ENCODE data around the gene HHIPL1. TPM values are rescaled to one million over a fixed set of nuclear protein-coding genes. Genes with fewer than 3 reads are reported as not detected.
"Not testable (repeated sequence)": the region's sequence is repeated elsewhere in the genome, so short reads cannot be mapped to it uniquely, and the experiment has no call there.

Gene HHIPL1
- total RNA-seq, 2 experiments from 2014 or later: not detected

GRCh38 chr14:99659333-99659741 lies 14.4 kb downstream of the HHIPL1 start:
- ATAC-seq (ENCODE audit: poor library complexity) (no peak), DNase-seq (peak in 1 of 14 experiments; percentile 34)
- no peak overlapping the region for H3K27ac Mint-ChIP-seq
- TF ChIP-seq CTCF (IDR thresholded peaks at IDR 0.05): no peak
- H3K9me3 ChIP-seq (ENCODE audit: control insufficient read depth in 1 of 2, insufficient read depth in 1 of 2, low read length in 2 of 2): peaks cover 0 to 5% of the 10 kb centered on the region in 2 experiments
- no peaks in the 10 kb centered on the region for H3K36me3 ChIP-seq (ENCODE audit: insufficient read depth, low read length)
- H3K4me1 Mint-ChIP-seq (ENCODE audit: low read depth): peaks cover 4% of the 10 kb centered on the region
- no peaks in the 10 kb centered on the region for H3K4me1 ChIP-seq (ENCODE audit: insufficient read depth, low read length)
- no peak overlapping the region for H3K4me3 ChIP-seq (ENCODE audit: low read length)
- peaks cover 47% of the 10 kb centered on the region in 2 experiments for H3K27me3 ChIP-seq (ENCODE audit: control insufficient read depth in 1 of 2, insufficient read depth in 2 of 2, low read length in 2 of 2)
- CTCF ChIA-PET: no interaction called here
- peaks cover 84% of the 10 kb centered on the region for H3K27me3 Mint-ChIP-seq
- intact Hi-C loops (cut with DNase I, micrococcal nuclease): no loop called here
- POLR2A ChIA-PET: no interaction called here
- H3K9me3 Mint-ChIP-seq: no peaks in the 10 kb centered on the region
- no peak overlapping the region for H3K4me3 Mint-ChIP-seq
- no peaks in the 10 kb centered on the region for H3K36me3 Mint-ChIP-seq (ENCODE audit: low read depth)
- no peak overlapping the region for H3K27ac ChIP-seq (ENCODE audit: low read depth in 1 of 2, low read length in 2 of 2)

GRCh38 chr14:99660006-99660566 lies 15.2 kb downstream of the HHIPL1 start:
- H3K36me3 Mint-ChIP-seq (ENCODE audit: low read depth): no peaks in the 10 kb centered on the region
- H3K9me3 ChIP-seq (ENCODE audit: control insufficient read depth in 1 of 2, insufficient read depth in 1 of 2, low read length in 2 of 2): peaks cover 0 to 5% of the 10 kb centered on the region in 2 experiments
- TF ChIP-seq CTCF (IDR thresholded peaks at IDR 0.05): no peak
- H3K36me3 ChIP-seq (ENCODE audit: insufficient read depth, low read length): no peaks in the 10 kb centered on the region
- no peak for DNase-seq
- POLR2A ChIA-PET: no interaction called here
- CTCF ChIA-PET: no interaction called here
- H3K9me3 Mint-ChIP-seq: no peaks in the 10 kb centered on the region
- peaks cover 47% of the 10 kb centered on the region in 2 experiments for H3K27me3 ChIP-seq (ENCODE audit: control insufficient read depth in 1 of 2, insufficient read depth in 2 of 2, low read length in 2 of 2)
- peaks cover 4% of the 10 kb centered on the region for H3K4me1 Mint-ChIP-seq (ENCODE audit: low read depth)
- no peak for ATAC-seq (ENCODE audit: poor library complexity)
- H3K27ac Mint-ChIP-seq: no peak overlapping the region
- H3K27ac ChIP-seq (ENCODE audit: low read depth in 1 of 2, low read length in 2 of 2): no peak overlapping the region
- intact Hi-C loops (cut with DNase I, micrococcal nuclease): no loop called here
- no peak overlapping the region for H3K4me3 ChIP-seq (ENCODE audit: low read length)
- no peak overlapping the region for H3K4me3 Mint-ChIP-seq
- H3K4me1 ChIP-seq (ENCODE audit: insufficient read depth, low read length): no peaks in the 10 kb centered on the region
- H3K27me3 Mint-ChIP-seq: peaks cover 78% of the 10 kb centered on the region

- Histone ChIP-seq H3K36me3 (ENCODE audit: insufficient read depth, low read length) (no peaks in the 10 kb centered on the region), H3K27me3 (ENCODE audit: control insufficient read depth in 1 of 2, insufficient read depth in 2 of 2, low read length in 2 of 2) (peaks cover 47% of the 10 kb centered on the region in 2 experiments), H3K9me3 (ENCODE audit: control insufficient read depth in 1 of 2, insufficient read depth in 1 of 2, low read length in 2 of 2) (peaks cover 0 to 5% of the 10 kb centered on the region in 2 experiments), H3K4me3 (ENCODE audit: low read length) (no peak overlapping the region), H3K27ac (ENCODE audit: low read depth in 1 of 2, low read length in 2 of 2) (no peak overlapping the region), H3K4me1 (ENCODE audit: insufficient read depth, low read length) (no peaks in the 10 kb centered on the region)
- ATAC-seq (ENCODE audit: poor library complexity) (no peak), DNase-seq (no peak)
- CTCF ChIA-PET: no interaction called here
- Mint-ChIP-seq H3K27me3 (peaks cover 72% of the 10 kb centered on the region), H3K9me3 (no peaks in the 10 kb centered on the region), H3K36me3 (ENCODE audit: low read depth) (no peaks in the 10 kb centered on the region), H3K27ac (no peak overlapping the region), H3K4me1 (ENCODE audit: low read depth) (peaks cover 4% of the 10 kb centered on the region), H3K4me3 (no peak overlapping the region)
- TF ChIP-seq CTCF (IDR thresholded peaks at IDR 0.05): no peak
- POLR2A ChIA-PET: no interaction called here
- intact Hi-C loops (cut with DNase I, micrococcal nuclease): no loop called here
These were observed 15.9 kb downstream of the HHIPL1 start for GRCh38 chr14:99660794-99661193.

- CTCF ChIA-PET: not testable (repeated sequence)
These were observed 16.3 kb downstream of the HHIPL1 start for GRCh38 chr14:99661206-99661605.

More at GRCh38 chr14:99661206-99661605, 16.3 kb downstream of the HHIPL1 start:
- H3K36me3 Mint-ChIP-seq (ENCODE audit: low read depth); H3K4me3 ChIP-seq (ENCODE audit: low read length); DNase-seq; H3K27ac Mint-ChIP-seq; H3K4me1 Mint-ChIP-seq (ENCODE audit: low read depth); H3K9me3 ChIP-seq (ENCODE audit: control insufficient read depth in 1 of 2, insufficient read depth in 1 of 2, low read length in 2 of 2); H3K27ac ChIP-seq (ENCODE audit: low read depth in 1 of 2, low read length in 2 of 2); H3K4me3 Mint-ChIP-seq; H3K36me3 ChIP-seq (ENCODE audit: insufficient read depth, low read length); POLR2A ChIA-PET; H3K9me3 Mint-ChIP-seq; ATAC-seq (ENCODE audit: poor library complexity); H3K4me1 ChIP-seq (ENCODE audit: insufficient read depth, low read length); intact Hi-C loops (cut with DNase I, micrococcal nuclease): not testable (repeated sequence)
- H3K27me3 Mint-ChIP-seq: peaks cover 72% of the 10 kb centered on the region
- peaks cover 47% of the 10 kb centered on the region in 2 experiments for H3K27me3 ChIP-seq (ENCODE audit: control insufficient read depth in 1 of 2, insufficient read depth in 2 of 2, low read length in 2 of 2)

Data from CD4-positive, alpha-beta T cell (primary cell).